H9 (cell line): Measurements from ENCODE around the gene ZNF200. TPM values are rescaled to one million over a fixed set of nuclear protein-coding genes. Genes with fewer than 3 reads are reported as not detected.

Experiments used
- DNase-seq: peaks from one replicate; pipeline ENCODE4 v3.0.0-alpha.2; 2017
- H2AFZ ChIP-seq: one replicate; pipeline ENCODE4 v1.6.1; 2013; ENCODE audit warnings: mild to moderate bottlenecking, low read length, control low read depth, moderate library complexity
- H2AK5ac ChIP-seq: 2 replicates; pipeline ENCODE4 v1.6.1; 2013; ENCODE audit warnings: low read length, control low read depth, mixed read lengths; ENCODE audit not compliant: insufficient read length
- H2BK120ac ChIP-seq: one replicate; pipeline ENCODE4 v1.6.1; 2013; ENCODE audit warnings: low read depth, mild to moderate bottlenecking, low read length, control low read depth, inconsistent platforms; ENCODE audit not compliant: poor library complexity, severe bottlenecking
- H2BK12ac ChIP-seq: 2 replicates; pipeline ENCODE4 v1.6.1; 2013; ENCODE audit warnings: low read length, control low read depth, mixed read lengths, low read depth; ENCODE audit not compliant: insufficient read length
- H2BK15ac ChIP-seq: 2 replicates; pipeline ENCODE4 v1.6.1; 2013; ENCODE audit warnings: low read depth, low read length, control low read depth
- H2BK20ac ChIP-seq: one replicate; pipeline ENCODE4 v1.6.1; 2013; ENCODE audit warnings: low read depth, mild to moderate bottlenecking, low read length, control low read depth, inconsistent platforms; ENCODE audit not compliant: poor library complexity, severe bottlenecking
- H2BK5ac ChIP-seq: 2 replicates; pipeline ENCODE4 v1.6.1; 2013; ENCODE audit warnings: low read length, control low read depth, mixed read lengths; ENCODE audit not compliant: insufficient read length
- H3K14ac ChIP-seq: 2 replicates; pipeline ENCODE4 v1.6.1; 2013; ENCODE audit warnings: low read length, control low read depth; ENCODE audit not compliant: insufficient read depth
- H3K18ac ChIP-seq: 2 replicates; pipeline ENCODE4 v1.6.1; 2013; ENCODE audit warnings: low read depth, mild to moderate bottlenecking, mixed read lengths, low read length, control low read depth; ENCODE audit not compliant: insufficient read length
- H3K23ac ChIP-seq: 2 replicates; pipeline ENCODE4 v1.6.1; 2013; ENCODE audit warnings: low read length, control low read depth, mixed read lengths, low read depth; ENCODE audit not compliant: insufficient read length
- H3K23me2 ChIP-seq: 2 replicates; pipeline ENCODE4 v1.6.1; 2013; ENCODE audit warnings: low read depth, mild to moderate bottlenecking, mixed read lengths, low read length, control low read depth; ENCODE audit not compliant: insufficient read length, poor library complexity, severe bottlenecking
- H3K27ac ChIP-seq: 2 replicates; pipeline ENCODE4 v1.5.1; 2013; ENCODE audit warnings: low read length, control low read depth, mixed read lengths, low read depth; ENCODE audit not compliant: insufficient read length
- H3K27me3 ChIP-seq: 2 replicates; pipeline ENCODE4 v1.6.1; 2013; ENCODE audit warnings: low read length, control low read depth, inconsistent platforms; ENCODE audit not compliant: insufficient read depth
- H3K4ac ChIP-seq: 2 replicates; pipeline ENCODE4 v1.6.1; 2013; ENCODE audit warnings: low read depth, mild to moderate bottlenecking, control low read depth, inconsistent platforms, low read length, moderate library complexity
- H3K4me1 ChIP-seq: 2 replicates; pipeline ENCODE4 v1.6.1; 2013; ENCODE audit warnings: low read length, control low read depth, inconsistent platforms; ENCODE audit not compliant: insufficient read depth
- H3K4me2 ChIP-seq: 2 replicates; pipeline ENCODE4 v1.6.1; 2013; ENCODE audit warnings: low read length, control low read depth, mixed read lengths; ENCODE audit not compliant: insufficient read length, insufficient read depth
- H3K56ac ChIP-seq: 2 replicates; pipeline ENCODE4 v1.6.1; 2013; ENCODE audit warnings: low read depth, mild to moderate bottlenecking, mixed read lengths, low read length, control low read depth; ENCODE audit not compliant: insufficient read length
- H3K79me1 ChIP-seq: 2 replicates; pipeline ENCODE4 v1.6.1; 2013; ENCODE audit warnings: low read depth, mild to moderate bottlenecking, moderate library complexity, low read length, control low read depth, inconsistent platforms; ENCODE audit not compliant: insufficient read depth, poor library complexity, severe bottlenecking
- H3K79me2 ChIP-seq: 2 replicates; pipeline ENCODE4 v1.6.1; 2013; ENCODE audit warnings: low read length, control low read depth, inconsistent platforms; ENCODE audit not compliant: insufficient read depth
- H3K9ac ChIP-seq: 2 replicates; pipeline ENCODE4 v1.6.1; 2013; ENCODE audit warnings: low read length, control low read depth, mixed read lengths; ENCODE audit not compliant: insufficient read length; ENCODE audit errors: extremely low read depth
- H3K9me3 ChIP-seq: one replicate; pipeline ENCODE4 v1.6.1; 2013; ENCODE audit warnings: low read depth, low read length, inconsistent platforms; ENCODE audit not compliant: control insufficient read depth
- H3T11ph ChIP-seq: one replicate; pipeline ENCODE4 v1.6.1; 2013; ENCODE audit warnings: mild to moderate bottlenecking, low read length, control low read depth, inconsistent platforms
- H4K20me1 ChIP-seq: one replicate; pipeline ENCODE4 v1.6.1; 2013; ENCODE audit not compliant: control insufficient read depth, insufficient read length, insufficient read depth
- H4K5ac ChIP-seq: 2 replicates; pipeline ENCODE4 v1.6.1; 2013; ENCODE audit warnings: low read depth, mild to moderate bottlenecking, mixed read lengths, low read length, control low read depth; ENCODE audit not compliant: insufficient read length
- H4K8ac ChIP-seq: replicated peaks from 2 replicates; pipeline ENCODE4 v1.6.1; 2013; ENCODE audit warnings: low read length, control low read depth, mixed read lengths, low read depth; ENCODE audit not compliant: insufficient read length
- H4K91ac ChIP-seq: 2 replicates; pipeline ENCODE4 v1.6.1; 2013; ENCODE audit warnings: low read depth, mild to moderate bottlenecking, moderate library complexity, mixed read lengths, low read length, control low read depth; ENCODE audit not compliant: insufficient read length
- H3K27ac Mint-ChIP-seq, 3 experiments: 2 replicates in 2 of 3; 3 replicates in 1 of 3; pipeline ENCODE4 v1.8.0; 2020 to 2021; ENCODE audit warnings: mixed read lengths in 3 of 3, mild to moderate bottlenecking in 1 of 3, moderate library complexity in 1 of 3
- H3K27me3 Mint-ChIP-seq: 2 replicates; pipeline ENCODE4 v1.8.0; 2021; ENCODE audit warnings: low read depth, mild to moderate bottlenecking, moderate library complexity, mixed read lengths
- H3K36me3 Mint-ChIP-seq, 3 experiments: 2 replicates in 2 of 3; 3 replicates in 1 of 3; pipeline ENCODE4 v1.8.0; 2020 to 2021; ENCODE audit warnings: low read depth in 3 of 3, mixed read lengths in 3 of 3; ENCODE audit not compliant: insufficient read depth in 1 of 3
- H3K4me1 Mint-ChIP-seq, 2 experiments: 2 replicates each; pipeline ENCODE4 v1.8.0; 2020; ENCODE audit warnings: mixed read lengths in 2 of 2
- H3K4me3 Mint-ChIP-seq, 2 experiments: 2 replicates in 1 of 2; 3 replicates in 1 of 2; pipeline ENCODE4 v1.8.0; 2020 to 2021; ENCODE audit warnings: mild to moderate bottlenecking in 2 of 2, mixed read lengths in 2 of 2, moderate library complexity in 1 of 2
- H3K9me3 Mint-ChIP-seq, 2 experiments: 2 replicates in 1 of 2; 3 replicates in 1 of 2; pipeline ENCODE4 v1.8.0; 2020; ENCODE audit warnings: mild to moderate bottlenecking in 2 of 2, mixed read lengths in 2 of 2, moderate library complexity in 1 of 2
- WGBS: extraction: QIAGEN DNeasy Blood & Tissue Kit; methylation state at CpG from one replicate; pipeline ENCODE4 v1.1.7; 2013; ENCODE audit warnings: missing lambda C conversion rate, low lambda C conversion rate, mixed read lengths; ENCODE audit not compliant: insufficient read length; ENCODE audit errors: extremely low coverage; 5-methylcytosine and 5-hydroxymethylcytosine counted together
- total RNA-seq: library from RNA; stranded (reverse); gene quantifications from 2 replicates; pipeline ENCODE4 v1.2.1, GENCODE V29; 2021
- TF ChIP-seq, protein P1 (sequence below): fragments of 200-600 bp; sonication (generic); conservative IDR thresholded peaks from 3 replicates; pipeline ENCODE4 v1.8.0; 2021; ENCODE audit warnings: antibody characterized with exemption, mild to moderate bottlenecking

The ZNF200 gene
- total RNA-seq, 1 experiment from 2014 or later = 14.9 TPM

DNA sequence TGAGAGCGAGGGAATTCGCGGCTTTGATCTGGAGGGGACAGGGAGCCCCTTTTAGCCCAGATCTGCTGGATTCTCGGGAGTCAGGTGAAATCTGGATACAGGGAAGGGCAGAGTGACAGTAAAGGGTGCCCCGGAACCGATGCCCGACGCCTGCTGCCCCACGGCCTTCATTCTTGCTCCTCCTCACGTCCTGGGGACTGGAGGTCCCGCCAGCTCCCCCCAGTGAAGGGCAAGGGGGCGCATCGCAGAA, 46.4 kb downstream of the ZNF200 start:
- H2AK5ac ChIP-seq = no peak overlapping the region
- Mint-ChIP-seq H3K9me3 (peaks cover 3 to 6% of the 10 kb centered on the region in 2 experiments; a peak in 4 of 5 replicates), H3K4me1 (peaks cover 25 to 32% of the 10 kb centered on the region in 2 experiments), H3K27me3 (peaks cover 60% of the 10 kb centered on the region), H3K36me3 (no peaks in the 10 kb centered on the region; a peak in 2 of 7 replicates), H3K27ac (no peak overlapping the region), H3K4me3 (peak overlapping the region; percentile 93 to 98)
- H3K56ac ChIP-seq = no peak overlapping the region
- no peaks in the 10 kb centered on the region for H3K79me1 ChIP-seq
- peak overlapping the region; percentile 92 for H3K4me2 ChIP-seq
- H3K27ac ChIP-seq = no peak overlapping the region
- H2BK15ac ChIP-seq = no peak overlapping the region
- H3K4me1 ChIP-seq = no peaks in the 10 kb centered on the region
- no peak overlapping the region for H2BK5ac ChIP-seq
- no peak overlapping the region for H2BK12ac ChIP-seq
- H4K20me1 ChIP-seq = no peaks in the 10 kb centered on the region
- H3K9me3 ChIP-seq = no peaks in the 10 kb centered on the region
- no peak overlapping the region for H4K5ac ChIP-seq
- TF ChIP-seq, protein P1, sequence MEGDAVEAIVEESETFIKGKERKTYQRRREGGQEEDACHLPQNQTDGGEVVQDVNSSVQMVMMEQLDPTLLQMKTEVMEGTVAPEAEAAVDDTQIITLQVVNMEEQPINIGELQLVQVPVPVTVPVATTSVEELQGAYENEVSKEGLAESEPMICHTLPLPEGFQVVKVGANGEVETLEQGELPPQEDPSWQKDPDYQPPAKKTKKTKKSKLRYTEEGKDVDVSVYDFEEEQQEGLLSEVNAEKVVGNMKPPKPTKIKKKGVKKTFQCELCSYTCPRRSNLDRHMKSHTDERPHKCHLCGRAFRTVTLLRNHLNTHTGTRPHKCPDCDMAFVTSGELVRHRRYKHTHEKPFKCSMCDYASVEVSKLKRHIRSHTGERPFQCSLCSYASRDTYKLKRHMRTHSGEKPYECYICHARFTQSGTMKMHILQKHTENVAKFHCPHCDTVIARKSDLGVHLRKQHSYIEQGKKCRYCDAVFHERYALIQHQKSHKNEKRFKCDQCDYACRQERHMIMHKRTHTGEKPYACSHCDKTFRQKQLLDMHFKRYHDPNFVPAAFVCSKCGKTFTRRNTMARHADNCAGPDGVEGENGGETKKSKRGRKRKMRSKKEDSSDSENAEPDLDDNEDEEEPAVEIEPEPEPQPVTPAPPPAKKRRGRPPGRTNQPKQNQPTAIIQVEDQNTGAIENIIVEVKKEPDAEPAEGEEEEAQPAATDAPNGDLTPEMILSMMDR = no peak
- no peak overlapping the region for H3K23ac ChIP-seq
- no CpG with 5 or more reads among the region's 13 CpGs for WGBS
- no peak overlapping the region for H2BK20ac ChIP-seq
- H3K14ac ChIP-seq = no peak overlapping the region
- H3K18ac ChIP-seq = no peak overlapping the region
- H3K23me2 ChIP-seq = peaks cover 34% of the 10 kb centered on the region
- no peak overlapping the region for H4K91ac ChIP-seq
- H2BK120ac ChIP-seq = no peak overlapping the region
- no peak for DNase-seq
- H3K79me2 ChIP-seq = no peaks in the 10 kb centered on the region
- no peak overlapping the region for H3T11ph ChIP-seq
- H2AFZ ChIP-seq = no peak overlapping the region
- no peak overlapping the region for H4K8ac ChIP-seq
- peaks cover 2% of the 10 kb centered on the region; the same call in 1 of the 2 replicates for H3K27me3 ChIP-seq
- H3K9ac ChIP-seq = peak overlapping the region; percentile 24
- no peak overlapping the region for H3K4ac ChIP-seq
